ENCODE data around the gene CCDC40. TPM values are rescaled to one million over a fixed set of nuclear protein-coding genes. Genes with fewer than 3 reads are reported as not detected.

CCDC40 gene
- total RNA-seq, 1 donor from 2014 or later = 2.9 TPM

GRCh38 chr17:80129006-80129565 lies 92.6 kb downstream of the CCDC40 start:
- no peak for DNase-seq (ENCODE audit: low spot score)

GRCh38 chr17:80130992-80131391 lies 94.5 kb downstream of the CCDC40 start:
- DNase-seq (ENCODE audit: low spot score) = no peak

- DNase-seq (ENCODE audit: low spot score) = no peak
These were observed 96.6 kb downstream of the CCDC40 start for GRCh38 chr17:80132906-80133625.

GRCh38 chr17:80133626-80133970 lies 97.2 kb downstream of the CCDC40 start:
- DNase-seq (ENCODE audit: low spot score) = no peak

GRCh38 chr17:80137131-80137530 lies 100.7 kb downstream of the CCDC40 start:
- DNase-seq (ENCODE audit: low spot score) = no peak

GRCh38 chr17:80138856-80139426 lies 102.5 kb downstream of the CCDC40 start:
- no peak for DNase-seq (ENCODE audit: low spot score)

- no peak for DNase-seq (ENCODE audit: low spot score)
These were observed 105.2 kb downstream of the CCDC40 start for GRCh38 chr17:80141463-80142165.

- no peak for DNase-seq (ENCODE audit: low spot score)
These were observed 106.5 kb downstream of the CCDC40 start for GRCh38 chr17:80142929-80143328.

- no peak for DNase-seq (ENCODE audit: low spot score)
These were observed 108.9 kb downstream of the CCDC40 start for GRCh38 chr17:80145076-80146075.

GRCh38 chr17:80146121-80147034 lies 109.9 kb downstream of the CCDC40 start:
- DNase-seq (ENCODE audit: low spot score) = peak; percentile 34

- peak; percentile 99 for DNase-seq (ENCODE audit: low spot score)
These were observed 110.8 kb downstream of the CCDC40 start, which contains the start of gene EIF4A3 for GRCh38 chr17:80147035-80147822. TSS of gene EIF4A3 (minus strand) at chr17:80147128. CDS start at chr17:80146961, 167 bp downstream.

Other genes with a start within 250 kb of the CCDC40 start
- 3.1 TPM for gene CBX8, start 239.6 kb upstream of the CCDC40 start, total RNA-seq (ENCODE audit: insufficient read depth, low replicate concordance)
- 7.2 TPM for gene CBX4, start 197.2 kb upstream of the CCDC40 start, total RNA-seq (ENCODE audit: insufficient read depth, low replicate concordance)
- gene TBC1D16, start 770 bp upstream of the CCDC40 start, total RNA-seq (ENCODE audit: insufficient read depth, low replicate concordance) = 21.7 TPM
- gene GAA, start 64.9 kb downstream of the CCDC40 start, total RNA-seq (ENCODE audit: insufficient read depth, low replicate concordance) = 29.9 TPM
- 72.5 TPM for gene EIF4A3, start 110.5 kb downstream of the CCDC40 start, total RNA-seq (ENCODE audit: insufficient read depth, low replicate concordance)
- 3.9 TPM for gene CARD14, start 133.4 kb downstream of the CCDC40 start, total RNA-seq (ENCODE audit: insufficient read depth, low replicate concordance)
- gene SGSH, start 183.7 kb downstream of the CCDC40 start, total RNA-seq (ENCODE audit: insufficient read depth, low replicate concordance) = 5.8 TPM
- gene SLC26A11, start 183.8 kb downstream of the CCDC40 start, total RNA-seq (ENCODE audit: insufficient read depth, low replicate concordance) = 9.1 TPM
- gene RNF213, start 224.2 kb downstream of the CCDC40 start, total RNA-seq (ENCODE audit: insufficient read depth, low replicate concordance) = 54.4 TPM

Data from umbilical cord (tissue), 2 donors.